Forelimb muscle (tissue), 1 donor: ENCODE measurements around the gene KIF6. TPM values are rescaled to one million over a fixed set of nuclear protein-coding genes. Genes with fewer than 3 reads are reported as not detected.
"Not testable (repeated sequence)": the region's sequence is repeated elsewhere in the genome, so short reads cannot be mapped to it uniquely, and the experiment has no call there.

Experiments used
- DNase-seq: peaks from one replicate; pipeline ENCODE4 v3.0.0-alpha.2; 2013; ENCODE audit warnings: low read depth
- polyA plus RNA-seq: library from polyadenylated mRNA; unstranded; fragments of 120-200 nt; gene quantifications from one replicate; pipeline ENCODE4 v1.2.1, GENCODE V29; 2013; ENCODE audit not compliant: insufficient read length

KIF6 gene
- polyA plus RNA-seq, 1 donor = 1.8 TPM

DNA sequence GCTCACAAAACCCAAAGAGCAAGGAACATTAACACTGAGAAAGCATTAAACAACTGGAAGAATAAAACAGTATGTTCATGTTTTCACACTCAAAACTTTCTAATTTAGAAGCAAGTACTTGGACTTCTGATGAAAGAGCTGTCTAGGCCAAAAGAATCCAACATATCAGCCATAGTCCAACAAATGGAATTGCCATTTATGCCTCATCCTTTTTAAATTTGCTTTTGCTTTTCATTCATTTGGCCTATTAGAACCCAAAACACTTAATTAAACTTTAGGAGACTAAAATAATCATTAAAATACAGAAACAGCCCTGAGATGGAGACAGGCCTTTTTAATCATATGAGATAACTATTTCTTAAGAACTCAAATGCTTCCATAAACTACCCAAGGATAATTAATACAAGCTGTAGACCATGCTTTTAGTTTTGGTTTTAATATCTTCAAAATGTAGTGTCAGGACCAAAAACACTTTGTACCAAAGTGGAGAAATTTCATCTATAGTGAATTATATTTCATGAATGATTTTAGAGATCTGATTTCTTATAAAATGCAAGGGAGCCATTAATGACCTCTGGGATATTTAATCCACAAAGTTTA is 166.5 kb downstream of the KIF6 start:
- DNase-seq = no peak

DNA sequence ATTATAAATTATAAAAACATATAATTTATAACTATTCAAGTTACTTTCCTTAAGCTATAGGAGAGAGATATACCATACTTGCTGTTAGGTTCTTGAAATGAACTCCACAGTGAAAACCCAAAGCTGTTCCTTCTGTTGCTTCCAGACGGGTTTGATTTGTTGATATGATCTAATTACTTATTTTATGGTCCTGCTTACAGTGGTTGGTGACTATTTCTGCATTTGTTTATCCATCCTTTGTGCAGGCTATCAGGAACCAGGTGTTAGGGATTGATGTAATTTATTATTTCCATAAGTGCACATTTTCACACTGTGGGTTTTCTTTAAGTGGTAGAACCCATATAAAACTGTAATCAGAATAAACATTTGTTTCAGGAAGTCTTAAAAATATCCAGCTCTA is 167.1 kb downstream of the KIF6 start:
- DNase-seq = no peak

DNA sequence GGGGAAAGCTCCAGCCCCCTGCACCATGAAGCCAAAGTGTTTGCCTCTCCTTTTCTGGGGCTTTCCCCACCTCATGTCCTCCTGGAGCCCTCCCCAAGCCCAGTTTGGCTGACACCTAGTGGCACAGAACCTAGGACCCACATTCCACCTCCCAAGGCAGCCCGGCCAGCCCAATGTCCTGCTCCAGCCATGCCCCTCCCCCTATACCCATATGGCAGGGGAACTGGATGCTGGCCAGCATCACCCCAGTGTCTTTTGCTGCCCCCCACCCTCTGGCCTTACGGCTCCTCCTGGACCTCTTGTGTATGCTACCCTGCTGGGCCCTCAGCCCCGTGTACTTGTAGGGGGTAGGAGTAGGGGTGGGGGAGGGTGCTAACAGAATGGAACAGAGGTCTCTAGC is 170.1 kb downstream of the KIF6 start:
- DNase-seq = no peak

DNA sequence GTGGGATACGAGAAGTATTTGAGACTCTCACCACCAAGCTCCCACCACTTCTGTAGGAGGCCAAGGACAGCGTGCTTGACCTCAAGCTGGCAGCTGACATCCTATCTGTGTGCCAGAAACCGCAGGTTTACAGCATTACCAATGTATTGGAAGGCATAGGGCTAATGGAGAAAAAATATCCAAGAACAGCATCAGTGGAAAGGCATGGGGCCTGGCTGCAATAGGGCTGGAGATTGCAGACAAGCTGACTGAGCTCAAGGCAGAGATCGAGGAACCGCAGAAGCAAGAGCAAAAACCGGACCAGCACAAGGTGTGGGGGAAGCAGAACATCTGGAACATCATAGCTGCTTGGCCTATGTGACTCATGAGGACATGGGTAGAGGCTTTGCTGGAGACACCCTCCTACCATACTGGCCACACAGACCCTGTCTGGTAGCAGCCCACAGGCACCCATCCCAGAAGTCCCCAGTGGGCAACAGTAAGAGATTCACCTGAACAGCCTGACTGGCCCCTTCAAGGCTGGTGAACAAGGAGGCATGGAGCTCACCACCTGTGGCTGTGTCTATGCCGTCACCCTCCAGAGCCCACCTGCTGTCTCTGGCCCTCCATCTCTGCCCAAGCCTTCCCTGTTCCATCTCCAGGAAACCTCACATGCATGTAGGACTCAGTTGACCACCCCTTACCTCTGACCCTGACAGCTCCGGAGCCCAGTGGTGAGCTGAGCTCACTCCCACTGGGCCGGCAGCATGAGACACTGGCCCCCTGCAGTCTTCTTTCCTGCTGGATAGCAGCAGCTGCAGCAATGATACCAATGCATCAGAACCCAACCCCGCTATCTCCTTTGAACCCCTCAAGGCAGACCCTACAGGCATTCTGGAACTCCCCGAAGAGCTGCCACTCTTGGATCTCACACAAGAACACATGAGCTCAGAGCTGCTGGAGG is 171.1 kb downstream of the KIF6 start:
- no peak for DNase-seq

DNA sequence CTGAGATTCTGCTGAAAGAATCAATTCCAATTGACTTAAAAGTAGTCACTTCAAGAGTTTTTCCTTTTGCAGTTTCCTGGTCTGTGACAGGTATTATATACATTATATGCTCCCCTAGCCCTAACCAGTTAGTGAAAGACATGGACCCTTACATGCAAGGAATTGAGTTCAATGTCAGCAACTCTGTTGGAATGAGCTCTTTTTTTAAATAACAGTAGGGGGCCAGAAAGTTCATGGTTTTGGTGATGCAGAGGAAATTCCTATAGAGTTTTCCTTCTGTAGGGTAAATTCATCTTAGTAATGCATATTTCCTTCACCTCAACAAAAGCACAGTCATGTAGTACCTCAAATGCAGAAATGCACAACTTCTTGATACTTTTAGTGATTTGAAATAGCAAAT is 172.2 kb downstream of the KIF6 start:
- DNase-seq = no peak

DNA sequence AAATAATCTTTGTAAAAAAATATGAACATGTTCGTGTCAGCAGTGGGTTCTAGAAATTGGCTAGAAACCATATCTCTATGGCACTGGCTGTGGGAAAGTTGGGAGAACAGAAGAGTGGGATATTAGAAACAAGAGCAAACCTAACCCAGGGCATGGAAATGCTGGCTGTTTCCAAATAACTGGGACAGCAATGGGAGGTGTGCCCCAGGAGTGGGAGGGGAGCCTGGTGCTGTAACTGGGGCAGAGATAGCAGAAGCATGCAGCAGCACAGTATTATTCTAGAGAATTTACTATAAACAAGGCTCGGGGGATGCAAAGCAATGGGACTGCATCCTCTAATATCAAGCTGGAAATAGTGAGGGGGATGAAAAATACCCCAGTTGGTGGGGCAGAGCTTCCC is 175.0 kb downstream of the KIF6 start:
- DNase-seq = no peak

DNA sequence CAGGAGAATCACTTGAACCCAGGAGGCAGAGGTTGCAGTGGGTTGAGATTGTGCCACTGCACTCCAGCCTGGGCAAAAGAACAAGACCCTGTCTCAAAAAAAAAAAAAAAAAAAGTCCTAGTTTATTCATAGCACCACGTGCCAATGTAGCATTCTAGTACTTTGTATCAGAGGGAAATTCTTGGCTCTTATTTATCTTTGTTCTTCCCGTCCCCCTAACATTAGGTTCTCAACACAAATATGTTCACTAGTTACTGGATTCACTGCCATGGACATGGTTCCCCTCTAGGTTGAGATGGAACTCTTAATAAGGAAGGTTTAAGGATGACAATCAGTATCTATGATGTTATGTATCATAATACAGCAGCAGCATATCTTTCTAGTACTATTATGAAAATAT is 178.5 kb downstream of the KIF6 start:
- no peak for DNase-seq

DNA sequence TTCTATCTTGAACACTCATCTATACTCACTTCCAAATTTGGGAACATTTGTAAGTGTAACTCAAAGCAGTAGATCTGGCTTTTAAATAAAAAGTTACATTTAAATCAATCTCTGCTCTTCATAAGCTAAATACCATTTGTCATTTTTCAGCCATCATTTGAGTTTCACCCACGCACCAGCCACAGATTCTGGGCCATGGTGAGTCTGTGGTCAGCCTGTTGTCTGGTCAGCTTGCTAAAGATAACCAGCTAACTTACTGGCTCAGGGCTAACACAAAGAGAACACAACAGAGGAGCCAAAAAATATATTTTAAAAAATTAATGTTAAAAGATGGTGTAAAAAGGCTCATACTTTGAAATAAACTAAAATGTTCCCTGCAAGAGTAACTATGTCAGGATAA is 181.3 kb downstream of the KIF6 start:
- DNase-seq = no peak

DNA sequence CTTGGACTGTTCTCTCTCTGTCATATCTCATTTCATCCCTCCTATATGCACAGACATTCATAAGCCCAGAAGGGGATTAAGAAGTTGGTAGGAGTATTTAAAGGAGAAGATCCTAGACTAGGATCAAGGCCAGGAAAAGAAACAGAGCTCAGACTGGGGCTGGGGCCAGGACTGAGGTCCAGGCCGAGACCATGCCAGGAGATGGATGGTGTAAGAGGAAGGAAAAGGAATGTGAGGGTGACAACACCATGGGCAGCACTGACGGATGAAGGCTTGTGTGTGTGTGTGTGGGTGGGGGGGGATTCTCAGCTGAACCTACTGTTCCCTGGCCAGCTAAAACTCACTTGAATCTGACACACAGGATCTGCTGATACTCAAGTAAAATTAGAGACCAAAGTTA is 182.1 kb downstream of the KIF6 start:
- DNase-seq = no peak

DNA sequence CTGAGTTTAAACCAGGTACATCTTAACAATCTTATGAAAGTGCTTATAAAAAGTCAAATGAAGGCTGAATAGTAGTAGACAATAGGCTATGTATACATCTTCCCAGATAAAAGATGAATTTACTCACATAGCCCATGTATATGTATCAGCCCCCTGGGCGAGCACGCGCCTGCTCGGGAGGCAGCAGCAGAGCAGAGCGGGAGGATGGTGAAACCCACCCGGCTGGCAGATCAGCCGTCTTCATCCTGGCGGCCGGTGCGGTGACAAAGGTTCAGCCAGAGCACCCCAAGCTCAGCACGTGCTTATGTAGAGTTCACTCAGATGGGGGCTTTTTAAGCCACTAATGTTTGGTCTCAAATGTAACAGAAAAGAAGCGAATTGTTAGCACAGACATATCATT is 184.8 kb downstream of the KIF6 start:
- DNase-seq = no peak

DNA sequence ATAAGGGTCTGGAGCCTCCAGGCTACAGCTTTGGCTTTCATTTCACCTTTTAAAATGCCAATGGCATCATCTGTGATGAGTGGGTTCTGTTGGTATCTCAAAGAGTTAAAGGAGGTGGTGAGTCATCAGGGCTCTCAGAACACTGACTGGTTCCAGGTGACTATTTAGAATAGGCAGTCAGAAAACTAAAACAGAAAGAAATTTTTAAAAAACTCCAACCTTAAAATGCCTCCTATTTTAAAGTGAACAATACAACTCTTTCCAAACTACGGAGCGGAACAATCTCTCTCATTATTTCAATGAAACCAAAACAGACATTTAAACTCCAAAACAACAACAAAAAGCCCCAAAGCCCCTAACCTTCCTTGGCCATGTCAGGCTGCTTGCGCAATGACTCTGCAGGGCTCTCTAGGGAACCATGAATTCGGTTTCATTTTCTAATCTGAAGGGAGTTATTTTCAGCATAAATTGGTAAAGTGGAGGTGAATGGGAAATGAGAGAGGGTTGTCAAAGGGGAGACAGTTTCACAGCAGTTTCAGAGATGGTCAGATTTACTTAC is 194.9 kb downstream of the KIF6 start:
- no peak for DNase-seq

DNA sequence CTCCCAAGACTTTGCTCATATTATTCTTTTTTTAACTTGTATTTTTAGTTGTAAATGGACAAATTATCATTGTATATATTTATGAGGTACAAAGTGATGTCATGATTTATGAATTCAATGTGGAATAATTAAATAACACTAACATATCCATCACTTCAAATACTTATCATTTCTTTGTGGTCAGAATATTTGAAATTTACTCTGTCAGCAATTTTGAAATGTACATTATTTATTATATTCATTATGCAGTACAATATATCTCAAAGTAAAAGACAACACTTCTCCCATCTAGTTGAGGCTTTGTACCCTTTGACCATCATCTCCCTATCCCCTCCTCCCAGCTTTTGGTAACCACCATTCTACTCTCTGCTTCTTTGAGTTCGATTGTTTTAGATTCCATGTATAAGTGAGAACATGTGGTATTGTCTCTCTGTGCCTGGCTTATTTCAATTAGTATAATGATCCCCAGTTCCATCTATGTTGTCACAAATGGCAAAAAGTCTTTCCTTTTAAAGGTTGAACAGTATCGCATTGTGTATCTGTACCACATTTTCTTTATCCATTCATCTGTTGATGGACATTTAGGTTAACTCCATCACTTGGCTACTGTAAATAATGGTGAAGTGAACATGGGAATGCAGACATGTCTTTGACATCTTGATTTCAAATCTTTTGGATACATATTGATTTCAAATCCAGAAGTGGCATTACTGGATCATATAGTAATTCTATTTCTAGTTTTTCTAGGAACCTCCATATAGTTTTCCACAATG is 197.2 kb downstream of the KIF6 start:
- DNase-seq = no peak

DNA sequence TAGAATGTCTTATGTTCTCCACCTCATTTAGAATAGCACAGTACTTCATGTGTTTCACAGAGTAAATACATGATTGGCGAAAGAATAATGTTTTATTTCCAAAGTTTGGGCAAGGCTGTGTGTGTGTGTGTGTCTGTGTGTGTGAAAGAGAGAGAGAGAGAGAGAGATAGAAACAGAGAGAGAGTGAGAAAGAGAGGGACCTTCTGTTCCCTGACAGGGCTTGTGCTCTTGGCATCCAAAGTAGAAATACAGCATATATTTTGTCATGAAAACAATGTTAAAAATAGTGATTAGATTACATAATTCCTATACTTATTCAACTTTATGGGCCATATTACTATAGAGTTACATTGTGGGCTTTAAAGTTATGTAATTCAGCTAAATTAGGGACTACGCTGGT is 201.2 kb downstream of the KIF6 start:
- DNase-seq = no peak

DNA sequence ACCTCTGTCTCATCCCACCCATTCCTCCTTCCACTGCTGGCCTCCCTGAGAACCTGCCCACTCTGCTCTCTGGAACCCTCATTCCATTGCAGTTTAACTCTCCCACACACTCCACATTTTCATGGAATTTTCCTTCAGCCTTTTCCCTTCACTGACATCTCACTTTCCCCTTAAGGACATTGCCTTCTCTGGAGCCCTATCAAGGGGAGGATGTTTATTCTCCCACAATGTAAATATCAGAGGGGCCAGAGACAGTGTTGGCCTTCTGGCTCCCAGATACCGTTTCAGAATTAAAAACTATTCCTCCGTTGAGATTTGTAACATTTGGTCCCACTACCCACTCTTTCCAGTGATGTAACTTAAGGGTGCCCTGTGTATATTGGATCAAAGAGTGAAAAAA is 203.2 kb downstream of the KIF6 start:
- no peak for DNase-seq

DNA sequence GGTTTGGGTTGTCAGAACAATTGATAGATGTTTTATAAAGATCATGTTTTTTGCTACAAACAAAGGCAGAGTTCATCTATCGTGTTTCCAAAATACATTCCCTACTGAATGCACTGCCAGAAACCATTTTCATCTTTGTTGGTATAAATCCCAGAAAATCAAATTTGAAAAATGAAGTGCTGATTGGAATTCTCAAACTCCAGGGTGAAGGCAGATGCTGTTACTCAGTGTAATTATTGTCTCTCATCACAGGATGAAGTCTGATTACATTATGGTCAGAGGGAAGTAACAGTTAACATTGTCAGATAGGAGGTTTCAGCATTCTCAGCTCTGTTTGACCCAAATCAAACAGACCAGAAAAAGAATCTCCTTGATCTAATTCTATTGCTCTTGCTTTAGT is 204.3 kb downstream of the KIF6 start:
- DNase-seq = no peak

DNA sequence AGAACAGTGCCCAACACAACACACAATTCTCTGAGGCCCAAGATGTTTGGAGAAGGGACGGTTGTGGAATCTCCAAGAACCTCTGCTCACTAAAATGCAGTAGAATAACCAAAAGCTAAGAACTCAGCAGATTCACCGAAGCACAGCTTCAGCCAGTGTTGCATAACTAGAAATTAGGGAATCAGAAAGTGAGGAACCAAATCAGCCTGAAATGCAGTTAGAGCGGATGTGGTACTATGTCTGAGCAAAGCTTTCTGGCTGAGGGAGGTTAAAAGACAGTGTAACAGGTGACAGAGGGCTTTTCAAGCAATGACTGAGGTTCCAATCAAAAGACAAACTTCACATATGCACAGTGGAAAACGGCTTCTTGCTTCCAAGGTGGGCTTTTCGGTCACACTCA is 204.8 kb downstream of the KIF6 start:
- no peak for DNase-seq

DNA sequence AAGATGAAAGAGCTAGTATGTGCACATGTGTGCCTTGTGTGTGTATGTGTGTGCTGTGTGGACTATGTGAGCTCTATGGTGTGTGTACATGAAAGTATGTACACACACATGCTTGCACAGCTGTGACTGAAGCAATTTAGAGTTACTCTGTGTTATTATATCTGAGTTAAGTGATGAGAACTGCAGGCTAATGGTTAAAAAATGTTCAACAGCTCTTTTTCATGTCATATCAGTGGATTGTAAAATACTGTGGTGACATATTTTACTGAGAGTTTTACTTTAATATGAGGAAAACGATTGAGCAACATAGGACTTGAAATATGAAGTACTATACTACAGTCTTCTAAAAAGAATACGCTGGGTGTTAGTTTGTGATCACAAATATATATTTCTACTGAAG is 207.0 kb downstream of the KIF6 start:
- no peak for DNase-seq

DNA sequence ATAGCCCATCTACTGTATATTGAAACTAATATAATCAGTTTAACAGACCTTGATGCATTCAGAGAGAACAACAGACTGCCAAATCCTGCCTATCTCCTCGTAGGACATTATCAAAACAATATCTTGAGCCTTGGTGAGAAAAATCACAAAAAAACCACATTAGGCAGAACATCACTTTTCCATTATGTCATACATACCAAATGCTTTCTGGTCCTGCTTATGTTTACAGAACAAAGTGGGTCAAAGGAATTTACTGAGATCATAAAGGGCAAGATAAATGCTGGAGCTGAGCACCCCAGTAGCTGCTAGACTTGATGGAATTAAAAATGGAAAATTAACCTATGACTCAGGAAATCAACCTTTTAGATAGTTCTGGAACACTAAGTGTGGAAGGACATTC is 207.5 kb downstream of the KIF6 start:
- DNase-seq = no peak

DNA sequence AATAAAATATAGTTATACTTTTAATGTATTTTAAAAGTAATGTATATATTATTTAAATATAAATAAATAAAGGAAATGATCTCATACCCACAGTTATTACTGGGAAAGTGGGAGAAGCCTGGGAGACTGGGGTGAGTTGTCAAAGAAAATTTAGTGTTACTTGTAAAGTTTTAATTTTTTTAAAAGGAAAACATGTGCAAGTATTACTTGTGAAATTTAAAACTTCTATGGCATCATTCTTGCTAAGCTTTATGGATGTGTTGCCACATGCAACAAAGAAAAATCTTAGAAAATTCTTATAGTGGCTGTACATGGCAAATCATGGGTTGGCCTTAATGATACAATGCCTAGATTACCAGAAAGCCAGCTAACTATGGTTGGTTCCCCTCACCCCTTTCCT is 208.7 kb downstream of the KIF6 start:
- DNase-seq = no peak

DNA sequence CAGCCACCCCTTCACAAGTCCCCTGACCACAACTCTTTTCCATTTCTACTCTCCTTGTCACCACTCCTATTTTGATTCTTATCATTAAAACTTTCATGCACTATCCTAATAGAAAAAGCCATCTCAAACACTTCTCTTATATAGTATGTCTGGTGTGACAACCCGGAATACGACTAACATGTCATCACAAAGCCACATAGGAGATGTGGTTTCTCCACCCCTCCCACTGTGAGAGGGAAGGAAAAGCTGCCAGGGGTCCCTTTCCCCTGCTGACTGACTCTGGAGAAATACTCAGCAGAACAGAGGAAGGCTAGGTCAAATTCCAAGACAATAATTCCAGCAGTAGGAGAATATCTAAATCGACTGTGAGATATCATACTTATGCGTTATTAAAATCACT is 209.7 kb downstream of the KIF6 start:
- no peak for DNase-seq

DNA sequence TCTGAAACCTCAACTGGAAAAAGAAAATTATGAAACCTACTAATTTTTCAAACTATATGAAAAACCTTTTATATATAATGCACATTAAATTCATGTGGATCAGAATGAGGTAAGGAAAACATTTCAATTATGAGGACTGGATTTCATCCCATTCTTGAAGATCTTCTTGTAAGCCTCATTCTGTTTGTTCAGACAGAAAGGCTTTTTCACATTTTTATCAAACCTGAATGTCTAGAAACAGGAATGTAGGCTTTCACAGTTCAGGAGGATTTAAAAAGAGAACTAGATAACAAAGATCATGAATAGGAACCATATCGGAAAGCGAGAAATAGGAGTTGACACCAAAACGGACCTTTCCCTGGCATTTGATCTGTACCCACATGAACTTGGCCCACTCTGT is 210.2 kb downstream of the KIF6 start:
- DNase-seq = no peak

DNA sequence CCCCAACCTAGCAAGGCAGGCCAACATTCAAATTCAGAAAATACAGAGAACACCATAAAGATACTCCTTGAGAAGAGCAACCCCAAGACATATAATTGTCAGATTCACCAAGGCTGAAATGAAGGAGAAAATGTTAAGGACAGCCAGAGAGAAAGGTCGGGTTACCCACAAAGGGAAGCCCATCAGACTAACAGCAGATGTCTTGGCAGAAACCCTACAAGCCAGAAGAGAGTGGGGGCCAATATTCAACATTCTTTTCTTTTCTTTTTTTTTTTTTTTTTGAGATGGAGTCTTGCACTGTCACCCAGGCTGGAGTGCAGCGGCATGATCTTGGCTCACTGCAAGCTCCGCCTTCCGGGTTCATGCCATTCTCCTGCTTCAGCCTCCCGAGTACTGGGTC is 215.4 kb downstream of the KIF6 start:
- not testable (repeated sequence) for DNase-seq
